Activated CD4-positive, alpha-beta T cell treated with anti-CD3 and anti-CD28 coated beads for 24 hours (primary cell): ENCODE results near the gene TREML1.

Experiments
- DNase-seq, 2 donors: peaks; one replicate each; pipeline ENCODE4 v3.0.0-alpha.2; 2020; ENCODE audit warnings: low read depth in 2 of 2

TREML1 gene

DNA sequence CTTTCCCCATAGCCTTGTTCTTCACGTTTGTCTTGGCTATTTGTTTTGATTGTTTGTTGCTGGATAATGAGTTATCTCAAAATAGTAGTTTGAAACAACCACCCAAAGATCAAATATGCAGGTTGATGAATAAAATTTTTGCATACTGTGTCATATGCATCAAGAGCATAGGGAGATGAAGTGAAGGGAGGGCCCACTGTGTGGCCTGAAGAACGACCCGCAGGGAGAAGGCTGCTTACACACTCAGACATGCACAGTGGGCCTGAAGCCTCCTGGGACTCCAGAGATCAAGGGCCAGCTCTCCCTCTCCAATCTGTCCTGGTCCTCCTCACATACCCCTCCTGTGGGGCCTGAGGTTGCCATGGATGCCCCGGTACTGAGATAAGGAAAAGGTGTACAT lies 25.0 kb upstream of the TREML1 start:
- DNase-seq = no peak

DNA sequence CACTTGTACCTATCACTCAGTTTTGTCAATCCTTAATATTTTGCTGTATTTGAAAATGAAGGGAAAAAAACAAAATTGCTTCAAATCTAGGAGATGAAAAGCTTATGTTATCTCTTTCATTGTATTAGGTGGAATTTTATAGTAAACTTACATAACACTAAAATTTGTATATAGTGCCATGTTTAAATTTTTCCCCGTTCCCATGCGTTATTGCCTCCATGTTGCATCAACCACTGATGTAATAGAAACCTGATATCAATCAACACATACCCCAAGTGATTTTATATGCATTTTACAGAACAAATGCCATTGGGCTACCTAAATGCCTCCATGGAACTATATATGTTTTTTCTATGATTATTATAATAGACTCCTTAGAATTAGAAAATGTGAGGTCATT lies 23.5 kb upstream of the TREML1 start:
- no peak for DNase-seq

DNA sequence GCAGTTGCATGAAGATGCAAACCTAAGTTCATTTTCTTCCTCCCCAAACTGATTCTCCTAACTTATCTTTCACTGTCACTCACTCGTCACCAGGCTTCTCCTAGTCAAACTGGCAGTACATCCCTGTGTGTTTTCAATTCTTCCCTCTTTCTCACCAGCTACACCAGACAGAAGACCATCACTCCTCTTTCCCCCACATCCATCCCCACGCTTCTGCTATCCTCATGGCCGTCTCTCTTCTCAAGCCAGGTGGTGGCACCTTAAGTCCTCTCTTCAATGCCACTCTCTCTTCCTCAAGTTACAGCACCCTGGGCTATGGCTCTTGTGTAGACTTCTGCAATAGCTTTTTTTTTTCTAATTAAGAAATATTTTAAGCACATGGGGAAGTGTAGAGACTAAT lies 23.1 kb upstream of the TREML1 start:
- DNase-seq = no peak

DNA sequence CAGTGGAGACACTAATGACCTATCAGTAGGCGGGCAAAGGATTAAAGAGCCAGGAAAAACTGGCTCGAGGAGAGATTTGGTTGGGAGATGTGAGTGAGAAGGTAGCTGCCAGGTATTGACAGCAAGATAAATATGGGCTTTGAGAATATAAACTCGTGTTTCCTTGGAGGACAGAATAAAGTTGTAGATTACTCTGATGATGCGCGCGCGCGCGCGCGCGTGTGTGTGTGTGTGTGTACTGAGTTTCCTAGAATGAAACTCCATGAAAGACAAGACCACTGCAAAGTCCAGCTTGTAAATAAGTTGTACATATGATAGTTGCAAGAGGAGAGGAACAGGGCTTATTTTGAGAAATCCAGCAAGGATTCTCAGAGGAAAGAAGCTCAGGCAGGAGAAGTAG lies 22.0 kb upstream of the TREML1 start:
- no peak for DNase-seq

DNA sequence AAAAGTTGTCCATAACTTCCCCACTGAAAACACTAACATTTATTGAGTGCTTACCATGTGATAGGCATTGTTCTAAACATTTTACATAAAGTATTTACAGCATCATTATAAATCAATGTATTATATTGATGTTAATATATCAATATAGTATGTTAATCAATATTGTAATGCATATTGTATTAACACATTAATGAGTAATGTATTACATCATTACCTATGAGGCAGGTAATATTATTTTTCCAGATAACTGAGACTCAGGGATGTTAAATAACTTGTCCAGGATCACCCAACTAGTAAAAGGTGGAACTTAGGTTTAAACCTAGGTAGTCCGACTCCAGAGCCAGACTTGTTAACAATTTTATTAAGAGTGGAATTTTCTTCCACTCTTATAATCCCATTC lies 20.9 kb upstream of the TREML1 start:
- no peak for DNase-seq

DNA sequence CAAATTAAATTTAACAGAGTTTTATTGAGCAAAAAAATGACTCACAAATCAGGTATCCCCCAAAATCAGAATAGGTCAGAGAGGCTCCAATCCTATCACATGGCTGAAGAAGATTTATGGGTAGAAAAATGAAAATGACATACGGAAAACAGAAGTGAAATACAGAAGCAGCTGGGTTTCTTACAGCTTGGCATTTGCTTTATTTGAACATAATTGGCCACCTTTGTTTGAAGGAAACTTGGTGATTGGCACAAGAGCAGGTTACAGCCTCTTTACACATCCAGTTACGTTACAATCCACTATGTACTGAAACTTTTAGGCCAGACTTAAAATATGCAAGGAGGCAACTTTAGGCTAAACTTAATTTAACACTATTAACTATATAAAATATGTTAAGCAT lies 20.5 kb upstream of the TREML1 start:
- DNase-seq = no peak

DNA sequence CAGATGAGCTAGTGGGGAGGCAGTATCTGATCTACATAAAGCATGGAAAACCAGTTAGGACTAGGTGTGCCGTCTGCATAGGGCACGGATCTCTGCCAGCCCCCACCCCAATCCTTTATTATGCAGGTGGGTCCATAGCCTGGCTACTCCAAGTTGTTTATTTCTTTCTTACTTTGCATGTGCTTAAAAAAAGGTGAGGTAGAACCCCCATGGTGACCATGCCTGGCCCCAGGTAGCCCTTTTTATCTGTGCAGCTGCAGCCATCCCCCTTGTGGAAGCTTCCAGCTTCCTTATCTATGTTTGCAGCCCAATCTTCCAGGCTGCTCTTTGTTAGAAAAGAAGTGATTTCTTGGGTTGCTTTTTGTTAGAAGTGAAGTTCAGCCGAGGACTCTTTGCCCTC lies 17.8 kb upstream of the TREML1 start:
- DNase-seq = no peak

DNA sequence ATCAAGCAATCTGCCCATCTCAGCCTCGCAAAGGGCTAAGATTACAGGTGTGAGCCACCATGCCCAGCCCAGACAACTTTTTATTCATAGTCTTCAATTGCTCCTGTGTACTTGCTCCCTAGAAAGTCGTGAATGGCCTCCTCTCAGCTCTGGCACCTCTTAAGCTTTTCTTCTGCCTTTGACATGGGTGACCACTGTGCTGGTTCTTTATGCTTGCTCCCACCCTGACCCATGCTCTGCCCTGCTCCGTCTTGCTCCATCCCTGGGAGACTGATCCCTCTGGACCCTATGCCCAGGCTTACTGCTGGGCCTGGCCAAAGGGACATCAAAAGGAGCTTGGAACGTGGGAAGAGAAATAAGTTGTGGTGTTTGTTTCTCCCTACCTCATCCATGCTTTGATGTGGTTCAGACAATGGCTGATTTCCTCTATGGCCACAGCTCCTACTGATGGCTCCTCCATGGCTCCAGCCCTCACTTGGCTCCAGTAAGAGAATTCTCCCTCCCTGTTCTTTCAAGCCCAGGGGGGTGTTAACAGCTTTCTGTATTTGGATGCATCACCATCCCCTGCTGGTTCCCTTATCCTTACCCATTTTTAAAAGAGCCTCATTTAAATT lies 16.5 kb upstream of the TREML1 start:
- no peak for DNase-seq

DNA sequence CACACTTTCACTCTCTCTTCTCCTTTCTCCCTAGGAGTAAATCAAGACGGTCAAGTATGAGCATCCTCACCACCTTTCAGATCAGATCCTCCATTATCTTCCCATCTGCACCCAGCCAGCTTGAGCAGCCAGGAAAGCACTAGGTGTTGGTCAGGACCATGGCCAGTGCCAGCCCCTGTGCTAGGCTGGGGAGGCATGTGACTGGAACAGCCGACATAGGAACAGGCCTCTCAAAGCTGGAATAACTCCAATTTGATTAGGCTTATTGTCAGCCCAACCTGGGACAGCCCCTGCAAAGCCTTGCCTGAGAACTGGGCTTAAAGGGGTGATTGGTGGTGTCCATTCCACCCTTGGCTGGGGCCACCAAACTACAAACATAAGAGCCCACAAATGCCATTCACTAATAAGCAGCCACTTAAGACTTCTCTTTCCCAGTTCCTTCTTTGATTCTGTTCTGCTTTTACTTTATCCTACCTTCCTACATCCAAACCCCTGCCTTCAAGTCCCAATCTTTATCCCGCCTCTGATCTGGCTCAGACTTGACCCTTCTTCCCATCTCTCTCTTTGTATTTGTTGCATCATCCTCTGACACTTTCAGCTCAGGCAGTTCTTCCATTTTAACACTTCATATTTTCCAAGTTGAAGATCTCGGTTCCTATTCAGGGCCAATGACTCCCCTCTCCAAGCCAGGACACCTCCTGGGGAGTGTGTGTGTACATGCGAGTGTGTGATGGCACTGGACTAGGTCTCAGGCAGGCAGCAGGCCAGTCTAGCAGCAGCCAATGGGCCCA lies 13.2 kb upstream of the TREML1 start:
- DNase-seq = no peak

DNA sequence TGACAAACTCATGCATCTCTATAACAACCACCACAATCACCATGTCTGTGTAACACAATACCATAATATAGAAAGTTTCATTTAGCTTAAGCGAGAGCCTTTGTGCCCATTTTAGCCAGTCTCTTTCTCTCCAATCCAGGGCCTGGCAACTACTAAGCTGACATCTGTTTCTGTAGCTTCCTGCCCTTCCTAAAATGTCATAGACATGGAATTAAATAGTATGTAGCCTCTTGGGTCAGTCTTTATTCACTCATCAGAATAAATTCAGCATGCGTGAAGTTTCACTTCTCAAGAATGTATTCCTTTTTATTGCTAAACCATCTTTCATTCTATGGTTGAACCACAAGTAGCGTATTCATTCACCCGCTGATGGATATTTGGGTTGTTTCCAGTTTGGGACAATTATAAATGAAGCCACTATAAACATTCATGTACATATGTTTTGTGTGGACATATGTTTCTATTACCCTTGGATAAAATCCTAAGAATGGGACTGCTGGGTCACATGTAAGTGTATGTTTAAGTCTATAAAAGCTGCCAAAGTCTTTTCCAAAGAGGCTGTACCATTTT lies 10.5 kb upstream of the TREML1 start:
- no peak for DNase-seq

DNA sequence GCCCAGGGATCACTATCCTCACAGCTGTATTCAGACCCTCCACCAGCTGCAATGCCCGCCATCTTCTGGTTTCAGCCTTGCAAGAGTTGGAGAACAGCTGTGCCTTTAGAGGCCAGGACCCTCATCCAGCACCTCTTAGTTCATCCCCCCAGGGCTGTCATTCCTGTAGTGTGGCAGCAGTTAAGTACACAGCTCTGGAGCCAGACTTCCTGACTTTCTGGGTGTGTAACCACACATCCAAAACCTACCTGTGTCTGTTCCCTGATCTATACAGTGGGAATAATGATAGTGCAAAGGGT lies 9.2 kb upstream of the TREML1 start:
- DNase-seq = no peak

DNA sequence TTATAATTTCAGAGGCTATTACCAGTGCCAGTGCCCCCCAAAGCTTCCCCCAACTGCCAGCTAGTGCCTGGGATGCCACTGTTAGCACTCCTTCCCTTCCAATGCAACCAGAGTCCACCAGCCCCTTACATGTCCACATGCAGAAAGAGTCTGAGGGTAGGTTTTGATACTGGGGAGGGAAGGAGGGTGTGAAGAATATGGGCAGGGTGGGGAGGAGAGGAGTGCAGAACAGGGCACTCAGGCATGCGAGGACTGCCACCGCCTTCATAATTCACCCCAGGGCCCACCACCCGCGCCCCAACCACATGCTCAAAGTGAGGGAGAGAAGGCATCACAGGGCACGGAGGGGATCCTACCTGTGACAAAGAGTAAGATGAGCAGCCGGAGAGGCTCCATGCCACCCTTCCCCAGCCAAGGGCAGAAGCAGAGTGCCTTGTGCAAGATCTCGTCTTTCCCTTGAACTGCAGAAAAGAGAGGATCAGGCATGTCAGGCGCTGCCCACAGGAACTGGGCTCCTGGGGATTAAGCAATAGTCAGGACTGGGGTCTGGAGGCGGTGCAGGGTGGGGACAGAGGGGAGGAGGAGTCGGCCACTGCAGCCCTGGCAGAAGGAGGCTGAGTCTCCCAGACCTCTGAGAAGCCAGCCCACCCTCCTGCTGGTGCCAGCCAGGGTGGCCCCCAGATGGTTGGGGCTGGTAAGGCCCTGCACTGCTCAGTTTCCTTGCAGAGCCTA lies 8.7 kb upstream of the TREML1 start, which contains the start of gene TREM2:
Gene TREM2 (minus strand): TSS at position 430 of the 732 bp plus-strand sequence. CDS start 34 bp downstream, at position 396.
- no peak for DNase-seq

DNA sequence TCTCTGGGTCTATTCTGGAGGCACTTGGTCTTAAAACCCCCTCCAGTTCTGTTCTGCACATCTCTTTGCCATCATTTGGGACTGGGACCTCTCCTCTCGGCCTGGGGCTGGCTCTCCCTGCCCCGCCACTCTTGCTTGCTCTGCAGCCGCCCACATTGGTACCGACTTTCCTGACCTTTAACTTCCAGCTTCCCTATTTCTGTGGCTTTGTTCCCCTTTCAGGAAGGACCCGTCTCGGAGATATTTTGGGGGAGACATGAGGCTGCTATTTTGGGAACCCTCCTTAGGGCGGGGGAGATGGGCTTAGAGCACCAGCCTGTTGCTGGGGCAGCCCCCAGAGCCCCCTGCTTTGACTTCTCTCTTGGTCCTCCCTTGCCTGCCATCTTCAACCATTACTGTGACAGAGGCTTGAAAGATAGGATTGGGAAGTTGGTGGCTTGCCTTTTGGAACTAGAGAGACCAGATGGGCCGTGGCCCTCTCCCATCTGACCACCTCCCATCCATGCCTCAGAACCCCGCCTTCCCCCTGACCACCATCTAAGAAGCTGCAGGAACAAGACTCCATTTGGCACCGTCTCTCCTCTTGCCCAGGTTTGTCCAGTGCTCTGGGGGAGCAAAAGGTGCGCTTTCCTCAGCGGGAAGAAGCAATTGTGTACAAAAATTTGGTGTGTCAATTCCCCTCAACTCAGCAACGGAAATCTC lies 7.9 kb upstream of the TREML1 start:
- no peak for DNase-seq

DNA sequence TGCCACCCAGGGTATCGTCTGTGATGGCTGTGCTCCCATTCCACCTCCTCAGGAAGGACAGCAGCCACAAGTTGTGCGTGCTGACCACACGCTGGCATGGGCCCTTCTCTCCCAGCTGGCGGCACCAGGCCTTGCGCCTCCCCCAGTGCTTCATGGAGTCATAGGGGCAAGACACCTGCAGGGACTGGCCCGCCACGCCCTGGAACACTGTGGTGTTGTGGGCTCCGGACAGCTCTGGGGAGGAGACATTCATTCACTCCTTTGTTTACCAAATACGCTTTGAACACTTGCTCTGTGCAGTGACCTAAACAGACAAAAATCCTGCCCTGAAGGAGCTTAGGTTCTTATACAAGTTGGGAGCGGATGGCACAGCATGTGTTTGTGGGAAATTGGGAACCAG lies 7.2 kb upstream of the TREML1 start:
- no peak for DNase-seq

DNA sequence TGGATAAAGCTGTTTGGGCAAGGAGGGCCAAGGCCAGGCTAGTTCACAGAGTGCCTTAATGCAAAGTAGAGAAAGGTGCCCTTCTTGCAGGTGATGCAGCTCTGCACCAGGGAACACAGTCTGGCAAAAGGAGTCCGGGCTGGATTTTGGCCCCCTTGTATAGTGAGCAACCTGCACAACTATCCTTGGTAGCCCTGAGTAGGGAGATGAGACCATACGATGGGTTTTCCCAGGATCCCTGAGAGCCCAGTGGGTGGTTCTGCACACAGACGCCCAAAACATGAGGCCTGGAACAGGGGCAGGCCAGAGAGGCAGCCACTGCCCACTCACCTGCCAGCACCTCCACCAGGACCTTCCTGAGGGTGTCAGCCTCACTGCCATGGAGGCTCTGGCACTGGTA lies 6.8 kb upstream of the TREML1 start:
- DNase-seq = no peak

DNA sequence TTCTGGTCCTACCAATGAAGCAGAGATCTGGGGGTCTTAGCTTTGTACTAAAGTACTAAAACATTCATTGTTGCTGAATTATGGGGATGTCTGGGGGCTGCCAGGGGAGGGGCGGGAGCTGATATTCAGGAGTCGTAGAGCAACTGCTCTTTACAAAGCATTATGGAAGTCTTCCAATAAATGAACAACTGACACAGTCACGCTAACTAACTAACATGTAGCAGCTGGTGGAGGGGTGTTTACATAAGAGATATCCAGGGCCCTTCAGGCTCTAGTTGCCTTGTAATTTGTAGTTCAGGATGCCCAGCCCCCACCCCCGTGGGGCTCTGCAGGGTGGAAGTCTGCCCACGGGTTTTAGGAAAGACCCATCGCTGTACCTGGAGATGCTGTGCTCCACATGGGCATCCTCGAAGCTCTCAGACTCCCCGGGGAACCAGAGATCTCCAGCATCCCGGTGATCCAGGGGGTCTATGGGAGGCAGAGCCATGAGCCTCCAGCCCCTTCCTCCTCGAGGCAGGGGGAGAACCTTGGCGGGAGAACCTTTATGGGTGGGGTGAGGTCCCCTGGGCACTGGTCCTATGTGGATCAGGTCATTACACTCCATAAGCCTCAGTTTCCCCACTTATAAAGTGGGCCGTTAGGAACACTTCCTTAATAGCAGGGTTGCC lies 5.4 kb upstream of the TREML1 start:
- DNase-seq = no peak

DNA sequence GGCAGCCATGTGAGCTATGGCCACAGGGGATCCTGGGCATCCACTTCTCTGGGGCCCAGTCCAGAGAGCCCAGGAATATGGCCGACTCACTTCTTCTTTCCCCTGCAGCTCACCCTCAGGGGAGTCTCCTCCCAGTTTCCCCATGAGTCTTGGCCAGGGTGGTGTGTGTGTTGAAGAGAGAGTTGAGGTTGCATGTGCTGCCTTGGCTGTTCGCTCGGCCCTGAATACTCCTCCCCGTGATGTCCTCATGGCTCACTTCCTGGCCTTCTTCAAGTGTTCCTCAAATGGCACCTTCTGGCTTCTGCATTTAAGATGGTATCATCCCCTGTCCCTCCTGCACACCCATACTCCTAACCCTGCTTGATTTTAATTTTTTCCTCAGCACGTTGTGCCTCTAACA lies 3.2 kb upstream of the TREML1 start:
- DNase-seq = no peak

DNA sequence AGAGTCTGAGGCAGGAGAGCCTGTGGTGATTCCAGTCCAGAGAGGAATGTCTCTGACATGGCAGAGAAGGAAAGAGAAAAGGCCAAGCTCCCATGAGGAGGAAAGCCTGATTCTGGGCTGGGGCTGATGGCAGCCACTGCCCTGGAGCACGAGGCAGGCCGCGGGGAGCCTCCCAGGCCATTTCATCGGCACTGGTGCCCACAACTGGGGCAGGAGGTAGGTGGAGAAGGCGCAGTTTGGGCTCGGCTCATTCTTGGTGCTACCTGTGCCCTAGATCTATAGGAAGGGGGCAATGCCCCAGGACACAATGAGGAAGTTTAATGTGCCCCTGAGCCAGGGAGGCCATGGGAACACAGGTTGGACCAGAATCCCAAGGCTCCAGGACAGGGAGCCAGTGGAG lies 2.6 kb upstream of the TREML1 start:
- DNase-seq = no peak

DNA sequence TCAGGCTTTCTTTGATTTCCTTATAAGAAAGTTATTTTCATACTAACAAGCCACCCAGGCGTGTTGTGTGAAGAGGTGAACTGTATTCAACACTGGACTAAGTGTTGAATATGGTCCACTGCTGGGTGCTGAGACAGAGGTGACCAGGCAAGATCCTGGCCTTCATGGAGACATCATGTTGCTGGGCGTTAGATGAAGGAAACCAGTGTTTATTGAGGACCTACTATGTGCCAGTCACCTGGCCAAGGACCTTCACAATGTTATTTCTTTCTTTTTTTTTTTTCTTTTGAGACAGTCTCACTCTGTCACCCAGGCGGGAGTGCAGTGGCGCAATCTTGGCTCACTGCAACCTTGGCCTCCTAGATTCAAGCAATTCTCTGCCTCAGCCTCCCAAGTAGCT lies 1.9 kb upstream of the TREML1 start:
- no peak for DNase-seq

DNA sequence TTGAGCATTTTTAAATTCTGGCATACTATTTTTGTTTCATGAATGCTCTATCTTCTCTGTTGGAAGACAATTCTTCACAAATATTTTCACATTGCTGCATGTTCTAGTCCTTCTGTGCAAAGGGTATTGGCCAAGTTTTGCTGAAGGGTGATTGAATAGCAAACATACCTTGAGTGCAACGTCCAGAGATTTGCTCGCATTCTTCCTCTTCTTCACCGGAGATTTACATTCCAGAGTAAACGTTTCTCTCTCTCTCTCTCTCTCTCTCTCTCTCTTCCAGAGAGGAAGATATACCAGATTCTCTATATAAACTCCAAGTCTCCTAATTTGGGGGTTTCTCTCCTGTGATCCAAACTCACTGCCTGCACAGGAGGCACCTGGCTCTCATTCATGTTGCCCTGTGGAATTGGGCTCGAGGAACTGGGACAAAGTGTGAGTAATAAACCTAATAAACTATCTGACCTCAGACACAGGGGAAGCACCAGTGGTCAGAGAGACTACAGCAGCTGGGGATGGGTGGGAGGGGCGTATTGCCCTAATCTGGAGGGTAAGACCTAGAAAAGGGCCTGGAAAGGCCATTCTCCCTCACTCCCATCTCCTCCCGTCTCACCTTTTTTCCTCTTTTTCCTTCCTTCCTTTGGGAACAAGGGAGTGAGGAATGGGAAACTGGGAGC lies 1.1 kb upstream of the TREML1 start:
- no peak for DNase-seq

DNA sequence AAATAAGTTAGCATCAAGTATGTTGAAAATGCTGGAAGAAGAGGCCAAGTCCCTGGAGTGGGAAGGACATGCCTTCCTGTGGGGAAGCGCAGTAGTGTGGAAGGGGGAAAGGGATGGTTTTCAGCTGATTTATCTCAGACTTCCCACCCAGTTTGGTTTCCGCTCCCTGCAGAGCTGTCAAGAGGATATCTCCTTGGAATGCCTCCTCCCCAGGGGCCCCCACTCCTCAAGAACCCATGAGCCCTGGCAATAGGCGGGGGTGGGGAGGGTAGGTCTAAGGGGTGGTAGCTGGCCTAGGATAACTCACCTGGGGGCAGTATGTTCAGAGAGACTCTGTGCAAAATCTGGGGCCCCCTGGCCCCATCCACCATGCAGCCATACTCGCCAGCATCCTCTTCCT lies 696 bp downstream of the TREML1 start:
- no peak for DNase-seq
